Sigmoid colon (tissue), 7 donors: ENCODE data around the gene REXO2. TPM values are rescaled to one million over a fixed set of nuclear protein-coding genes. Genes with fewer than 3 reads are reported as not detected.
A peak's percentile ranks its signal among the peaks of the same experiment; 100 is the strongest.

Experiments
- DNase-seq: peaks from one replicate; pipeline ENCODE4 v3.0.0-alpha.2; 2019
- H3K27ac ChIP-seq, 4 donors: fragments of 200-600 bp; sonication (generic); one replicate each; pipeline ENCODE4 v1.5.1; 2016 to 2019; ENCODE audit warnings: mild to moderate bottlenecking in 1 of 4
- H3K27me3 ChIP-seq, 3 donors: fragments of 200-600 bp; sonication (generic); one replicate each; pipeline ENCODE4 v1.5.1; 2019; ENCODE audit warnings: mild to moderate bottlenecking in 1 of 3
- H3K36me3 ChIP-seq, 4 donors: fragments of 200-600 bp; sonication (generic); one replicate each; pipeline ENCODE4 v1.5.1; 2016 to 2019
- H3K4me1 ChIP-seq, 4 donors: fragments of 200-600 bp; sonication (generic); one replicate each; pipeline ENCODE4 v1.5.1; 2017 to 2019
- H3K4me3 ChIP-seq, 4 donors: fragments of 200-600 bp; sonication (generic); one replicate each; pipeline ENCODE4 v1.5.1; 2017 to 2019; ENCODE audit warnings: mild to moderate bottlenecking in 2 of 4, moderate library complexity in 1 of 4
- H3K9me3 ChIP-seq, 4 donors: fragments of 200-600 bp in 3 of 4; sonication (generic) in 3 of 4; one replicate each; pipeline versions ENCODE4 v1.5.1 to v1.6.1; 2013 to 2019
- CTCF ChIP-seq, 4 experiments: fragments of 450-650 bp in 3 of 4; fragments of 200-600 bp in 1 of 4; IDR thresholded peaks; one replicate each; pipeline ENCODE4 v1.5.1; 2016 to 2019; ENCODE audit warnings: antibody characterized with exemption in 4 of 4, mild to moderate bottlenecking in 3 of 4, moderate library complexity in 2 of 4
- EP300 ChIP-seq, 4 donors: sonication (generic); formaldehyde crosslinking; IDR thresholded peaks; one replicate each; pipeline ENCODE4 v1.6.1; 2017; ENCODE audit warnings: antibody characterized with exemption in 4 of 4
- POLR2A ChIP-seq, 2 donors: fragments of 450-650 bp; IDR thresholded peaks; one replicate each; pipeline ENCODE4 v1.6.1; 2016; ENCODE audit warnings: antibody characterized with exemption in 2 of 2, mild to moderate bottlenecking in 2 of 2, moderate library complexity in 2 of 2
- POLR2AphosphoS5 ChIP-seq, 4 donors: sonication (generic); formaldehyde crosslinking; IDR thresholded peaks; one replicate each; pipeline ENCODE4 v1.6.1; 2017; ENCODE audit warnings: antibody characterized with exemption in 4 of 4
- WGBS, 2 donors: extraction: QIAGEN DNeasy Blood & Tissue Kit; methylation state at CpG; one replicate each; pipeline ENCODE4 v1.1.7; 2013; 5-methylcytosine and 5-hydroxymethylcytosine counted together
- intact Hi-C: fragments of 100-400 bp; cut with DNase I; formaldehyde crosslinking; loops from one replicate; pipeline ENCODE4 v1.15.1; 2023
- polyA plus RNA-seq, 3 donors: library from polyadenylated mRNA; stranded (reverse); fragments of 200-250 nt; gene quantifications; one replicate each; pipeline ENCODE4 v1.2.3, GENCODE V29; 2013
- total RNA-seq, 4 donors: library from RNA; depleted of rRNA; stranded (reverse); fragments of >200 nt; gene quantifications; one replicate each; pipeline ENCODE4 v1.1.0, GENCODE V29; 2016
- donor health status: healthy with polysubstance abuse.
- donor health status: Bipolar disorder and iron deficiency.
- donor health status: healthy.

The REXO2 gene
- total and polyA plus RNA-seq, 7 donors, result 49.7 to 238 (median 158) TPM

GRCh38 chr11:114472661-114473060 is 33.4 kb downstream of the REXO2 start:
- H3K4me1 ChIP-seq, result peaks cover 0 to 4% (median 1%) of the 10 kb centered on the region in 4 donors
- H3K27ac ChIP-seq, result no peak overlapping the region
- no peak for DNase-seq
- no peak overlapping the region for H3K4me3 ChIP-seq
- 94% methylated on average over 2 of the region's 2 CpGs for WGBS, 2 donors
- intact Hi-C loops, result no loop called here
- TF ChIP-seq CTCF (IDR thresholded peaks at IDR 0.05) (no peak), EP300 (IDR thresholded peaks at IDR 0.05) (no peak), POLR2A (IDR thresholded peaks at IDR 0.05) (no peak), POLR2AphosphoS5 (IDR thresholded peaks at IDR 0.05) (no peak)
- no peaks in the 10 kb centered on the region for H3K27me3 ChIP-seq
- no peaks in the 10 kb centered on the region for H3K36me3 ChIP-seq
- no peaks in the 10 kb centered on the region for H3K9me3 ChIP-seq

- Histone ChIP-seq H3K4me3 (no peak overlapping the region), H3K36me3 (no peaks in the 10 kb centered on the region), H3K27me3 (no peaks in the 10 kb centered on the region), H3K9me3 (no peaks in the 10 kb centered on the region), H3K4me1 (peaks cover 0 to 40% (median 32%) of the 10 kb centered on the region in 4 donors), H3K27ac (peak overlapping the region in 2 of 4 donors; percentile 1 to 35)
- WGBS, 2 donors, result 52 to 84% methylated on average over 2 of the region's 2 CpGs
- intact Hi-C loops, result no loop called here
- DNase-seq, result no peak
- TF ChIP-seq EP300 (IDR thresholded peaks at IDR 0.05) (no peak), POLR2AphosphoS5 (IDR thresholded peaks at IDR 0.05) (peak in 2 of 4 donors; percentile 29 to 48)
These were observed 38.7 kb downstream of the REXO2 start for GRCh38 chr11:114478001-114478410.

- Histone ChIP-seq H3K4me3 (no peak overlapping the region), H3K4me1 (peaks cover 0 to 42% (median 34%) of the 10 kb centered on the region in 4 donors), H3K27ac (peak overlapping the region in 2 of 4 donors; percentile 1 to 35), H3K36me3 (no peaks in the 10 kb centered on the region), H3K27me3 (no peaks in the 10 kb centered on the region), H3K9me3 (no peaks in the 10 kb centered on the region)
- no peak for TF ChIP-seq CTCF (IDR thresholded peaks at IDR 0.05)
- no peak for TF ChIP-seq POLR2A (IDR thresholded peaks at IDR 0.05)
- no peak for TF ChIP-seq EP300 (IDR thresholded peaks at IDR 0.05)
- TF ChIP-seq POLR2AphosphoS5 (IDR thresholded peaks at IDR 0.05), result no peak
- intact Hi-C loops, result no loop called here
- DNase-seq, result no peak
- 76% methylated on average over 4 of the region's 4 CpGs for whole genome bisulfite sequencing, 2 donors
These were observed 39.5 kb downstream of the REXO2 start for GRCh38 chr11:114478768-114479167.

- Histone ChIP-seq H3K36me3 (no peaks in the 10 kb centered on the region), H3K4me3 (no peak overlapping the region), H3K27me3 (no peaks in the 10 kb centered on the region), H3K9me3 (no peaks in the 10 kb centered on the region), H3K4me1 (peaks cover 0 to 42% (median 34%) of the 10 kb centered on the region in 4 donors), H3K27ac (no peak overlapping the region)
- no peak for DNase-seq
- WGBS, 2 donors, result 89 to 92% methylated on average over 1 of the region's 1 CpG
- TF ChIP-seq EP300 (IDR thresholded peaks at IDR 0.05) (no peak), POLR2AphosphoS5 (IDR thresholded peaks at IDR 0.05) (no peak), POLR2A (IDR thresholded peaks at IDR 0.05) (no peak), CTCF (IDR thresholded peaks at IDR 0.05) (no peak)
- intact Hi-C loops, result no loop called here
These were observed 40.1 kb downstream of the REXO2 start for GRCh38 chr11:114479331-114479730.

- H3K27ac ChIP-seq, result peak overlapping the region in 3 of 4 donors; percentile 29 to 49 (median 31)
- WGBS, 2 donors, result 63 to 85% methylated on average over 1 of the region's 1 CpG
- no peaks in the 10 kb centered on the region for H3K27me3 ChIP-seq
- H3K36me3 ChIP-seq, result no peaks in the 10 kb centered on the region
- H3K4me1 ChIP-seq, result peaks cover 0 to 42% (median 34%) of the 10 kb centered on the region in 4 donors
- DNase-seq, result no peak
- intact Hi-C loops, result no loop called here
- no peaks in the 10 kb centered on the region for H3K9me3 ChIP-seq
- no peak overlapping the region for H3K4me3 ChIP-seq
- TF ChIP-seq POLR2AphosphoS5 (IDR thresholded peaks at IDR 0.05), result peak in 3 of 4 donors; percentile 5 to 62 (median 52)
- TF ChIP-seq POLR2A (IDR thresholded peaks at IDR 0.05), result no peak
- TF ChIP-seq CTCF (IDR thresholded peaks at IDR 0.05), result no peak
- TF ChIP-seq EP300 (IDR thresholded peaks at IDR 0.05), result no peak
These were observed 42.8 kb downstream of the REXO2 start for GRCh38 chr11:114482114-114482513.
